DOHH2 (cell line): Measurements from ENCODE around the gene LARGE1.

Experiments used
- H3F3A ChIP-seq: fragments of 200-600 bp; sonication (generic), shearing (Covaris generic); 2 replicates; pipeline ENCODE4 v1.6.0; 2016; ENCODE audit warnings: antibody characterized with exemption, mild to moderate bottlenecking; ENCODE audit not compliant: control insufficient read depth, insufficient read depth
- H3K27ac ChIP-seq: fragments of 200-600 bp; sonication (generic); 2 replicates; pipeline ENCODE4 v1.5.1; 2014; ENCODE audit warnings: low read depth, mild to moderate bottlenecking, low read length, moderate library complexity
- H3K27me3 ChIP-seq: fragments of 200-600 bp; sonication (generic); 2 replicates; pipeline ENCODE4 v1.6.1; 2014; ENCODE audit warnings: mild to moderate bottlenecking, low read length, mixed read lengths; ENCODE audit not compliant: control insufficient read depth
- H3K36me3 ChIP-seq: fragments of 200-600 bp; sonication (generic); 2 replicates; pipeline ENCODE4 v1.6.1; 2014; ENCODE audit warnings: mild to moderate bottlenecking, low read length, moderate library complexity, mixed read lengths; ENCODE audit not compliant: control insufficient read depth
- H3K4me1 ChIP-seq: fragments of 200-600 bp; sonication (generic); 2 replicates; pipeline ENCODE4 v1.6.1; 2014; ENCODE audit warnings: mild to moderate bottlenecking, low read length, mixed read lengths; ENCODE audit not compliant: control insufficient read depth
- H3K4me2 ChIP-seq: fragments of 200-600 bp; sonication (generic); 2 replicates; pipeline ENCODE4 v1.6.0; 2014; ENCODE audit warnings: mild to moderate bottlenecking, low read length, moderate library complexity
- H3K4me3 ChIP-seq: fragments of 200-600 bp; sonication (generic); 2 replicates; pipeline ENCODE4 v1.5.1; 2014; ENCODE audit warnings: mild to moderate bottlenecking, low read length, mixed read lengths
- H3K79me2 ChIP-seq: fragments of 200-600 bp; sonication (generic); 2 replicates; pipeline ENCODE4 v1.6.1; 2014; ENCODE audit warnings: mild to moderate bottlenecking, low read length, mixed read lengths; ENCODE audit not compliant: control insufficient read depth
- H3K9me2 ChIP-seq: fragments of 200-600 bp; sonication (generic); replicated peaks from 2 replicates; pipeline ENCODE4 v1.6.1; 2014; ENCODE audit warnings: mild to moderate bottlenecking, low read length, mixed read lengths; ENCODE audit not compliant: control insufficient read depth
- H3K9me3 ChIP-seq: fragments of 200-600 bp; sonication (generic); 2 replicates; pipeline ENCODE4 v1.6.1; 2014; ENCODE audit warnings: antibody characterized with exemption, low read length, mixed read lengths; ENCODE audit not compliant: control insufficient read depth, insufficient read depth
- H4K20me1 ChIP-seq: fragments of 200-600 bp; sonication (generic); 2 replicates; pipeline ENCODE4 v1.6.0; 2014; ENCODE audit warnings: low read depth, mild to moderate bottlenecking, antibody characterized with exemption, low read length, moderate library complexity; ENCODE audit not compliant: control insufficient read depth, insufficient read depth
- EZH2phosphoT487 ChIP-seq: fragments of 200-600 bp; sonication (generic); IDR thresholded peaks from 2 replicates; pipeline ENCODE4 v1.6.1; 2017; ENCODE audit warnings: borderline replicate concordance, mild to moderate bottlenecking, antibody characterized with exemption, low read length, moderate library complexity, mixed read lengths
- TF ChIP-seq, protein P1 (sequence below): fragments of 200-600 bp; sonication (generic); IDR thresholded peaks from one replicate; pipeline ENCODE4 v1.5.1; 2014; ENCODE audit warnings: antibody characterized with exemption, mild to moderate bottlenecking, low read depth, low read length; ENCODE audit not compliant: poor library complexity, severe bottlenecking

Gene LARGE1

GRCh38 chr22:33831207-33831606 is 89.1 kb downstream of the LARGE1 start:
- no peak for TF ChIP-seq EZH2phosphoT487
- TF ChIP-seq, protein P1, sequence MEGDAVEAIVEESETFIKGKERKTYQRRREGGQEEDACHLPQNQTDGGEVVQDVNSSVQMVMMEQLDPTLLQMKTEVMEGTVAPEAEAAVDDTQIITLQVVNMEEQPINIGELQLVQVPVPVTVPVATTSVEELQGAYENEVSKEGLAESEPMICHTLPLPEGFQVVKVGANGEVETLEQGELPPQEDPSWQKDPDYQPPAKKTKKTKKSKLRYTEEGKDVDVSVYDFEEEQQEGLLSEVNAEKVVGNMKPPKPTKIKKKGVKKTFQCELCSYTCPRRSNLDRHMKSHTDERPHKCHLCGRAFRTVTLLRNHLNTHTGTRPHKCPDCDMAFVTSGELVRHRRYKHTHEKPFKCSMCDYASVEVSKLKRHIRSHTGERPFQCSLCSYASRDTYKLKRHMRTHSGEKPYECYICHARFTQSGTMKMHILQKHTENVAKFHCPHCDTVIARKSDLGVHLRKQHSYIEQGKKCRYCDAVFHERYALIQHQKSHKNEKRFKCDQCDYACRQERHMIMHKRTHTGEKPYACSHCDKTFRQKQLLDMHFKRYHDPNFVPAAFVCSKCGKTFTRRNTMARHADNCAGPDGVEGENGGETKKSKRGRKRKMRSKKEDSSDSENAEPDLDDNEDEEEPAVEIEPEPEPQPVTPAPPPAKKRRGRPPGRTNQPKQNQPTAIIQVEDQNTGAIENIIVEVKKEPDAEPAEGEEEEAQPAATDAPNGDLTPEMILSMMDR, result no peak
- no peaks in the 10 kb centered on the region for H3K27me3 ChIP-seq
- no peaks in the 10 kb centered on the region for H3K4me1 ChIP-seq
- H3K36me3 ChIP-seq, result no peaks in the 10 kb centered on the region
- no peak overlapping the region for H3K4me2 ChIP-seq
- H3K9me3 ChIP-seq, result no peaks in the 10 kb centered on the region
- H4K20me1 ChIP-seq, result no peaks in the 10 kb centered on the region
- H3K79me2 ChIP-seq, result no peaks in the 10 kb centered on the region
- H3F3A ChIP-seq, result no peaks in the 10 kb centered on the region
- no peak overlapping the region for H3K4me3 ChIP-seq
- no peaks in the 10 kb centered on the region for H3K9me2 ChIP-seq
- no peak overlapping the region for H3K27ac ChIP-seq

GRCh38 chr22:33829546-33830280 is 90.6 kb downstream of the LARGE1 start:
- Histone ChIP-seq H3K27me3 (no peaks in the 10 kb centered on the region), H3K4me3 (no peak overlapping the region), H3K9me2 (no peaks in the 10 kb centered on the region), H3F3A (no peaks in the 10 kb centered on the region), H4K20me1 (no peaks in the 10 kb centered on the region), H3K27ac (no peak overlapping the region), H3K9me3 (no peaks in the 10 kb centered on the region), H3K4me1 (no peaks in the 10 kb centered on the region), H3K4me2 (no peak overlapping the region), H3K79me2 (no peaks in the 10 kb centered on the region), H3K36me3 (no peaks in the 10 kb centered on the region)
- TF ChIP-seq, protein P1, result no peak
- no peak for TF ChIP-seq EZH2phosphoT487

GRCh38 chr22:33828302-33828701 is 92.0 kb downstream of the LARGE1 start:
- Histone ChIP-seq H3K9me3 (no peaks in the 10 kb centered on the region), H3K36me3 (no peaks in the 10 kb centered on the region), H3K9me2 (no peaks in the 10 kb centered on the region), H3F3A (no peaks in the 10 kb centered on the region), H4K20me1 (no peaks in the 10 kb centered on the region), H3K4me3 (no peak overlapping the region), H3K4me1 (no peaks in the 10 kb centered on the region), H3K4me2 (no peak overlapping the region), H3K79me2 (no peaks in the 10 kb centered on the region), H3K27me3 (no peaks in the 10 kb centered on the region), H3K27ac (no peak overlapping the region)
- TF ChIP-seq EZH2phosphoT487, result no peak
- TF ChIP-seq, protein P1, result no peak
